WTC11 (cell line): Measurements from ENCODE around the gene HBQ1. TPM values are rescaled to one million over a fixed set of nuclear protein-coding genes. Genes with fewer than 3 reads are reported as not detected.

Experiments used
- CBFB ChIP-seq: sonication (generic); formaldehyde crosslinking; IDR thresholded peaks from 2 replicates; pipeline ENCODE4 v1.8.1; 2022; ENCODE audit warnings: mild to moderate bottlenecking, low read depth, missing genetic modification reagents
- CREM ChIP-seq: sonication (generic); formaldehyde crosslinking; IDR thresholded peaks from 2 replicates; pipeline ENCODE4 v1.8.1; 2022; ENCODE audit warnings: mild to moderate bottlenecking, missing genetic modification reagents, moderate library complexity
- ESRRA ChIP-seq: sonication (generic); formaldehyde crosslinking; IDR thresholded peaks from 2 replicates; pipeline ENCODE4 v1.8.1; 2022; ENCODE audit warnings: mild to moderate bottlenecking, missing genetic modification reagents, borderline replicate concordance
- FOXJ3 ChIP-seq: sonication (generic); formaldehyde crosslinking; IDR thresholded peaks from 2 replicates; pipeline ENCODE4 v1.9.0; 2021; ENCODE audit warnings: missing genetic modification reagents, mild to moderate bottlenecking, borderline replicate concordance
- FOXP1 ChIP-seq: sonication (generic); formaldehyde crosslinking; IDR thresholded peaks from 2 replicates; pipeline ENCODE4 v1.8.0; 2022; ENCODE audit warnings: missing genetic modification reagents, mild to moderate bottlenecking, moderate library complexity, borderline replicate concordance
- GRHL2 ChIP-seq: fragments of 250-450 bp; sonication (Bioruptor Pico); IDR thresholded peaks from 2 replicates; pipeline ENCODE4 v1.8.0; 2022; ENCODE audit warnings: mild to moderate bottlenecking, moderate library complexity; ENCODE audit not compliant: insufficient replicate concordance, severe bottlenecking
- HMGXB4 ChIP-seq: sonication (generic); formaldehyde crosslinking; IDR thresholded peaks from 2 replicates; pipeline ENCODE4 v1.8.1; 2023; ENCODE audit warnings: mild to moderate bottlenecking, moderate library complexity, missing genetic modification reagents
- IRF2 ChIP-seq: sonication (generic); formaldehyde crosslinking; IDR thresholded peaks from 2 replicates; pipeline ENCODE4 v1.8.0; 2022; ENCODE audit warnings: low read depth, missing genetic modification reagents, borderline replicate concordance
- KAT7 ChIP-seq: sonication (generic); formaldehyde crosslinking; IDR thresholded peaks from 2 replicates; pipeline ENCODE4 v1.8.1; 2023; ENCODE audit warnings: missing genetic modification reagents, mild to moderate bottlenecking, borderline replicate concordance
- NFE2L1 ChIP-seq: sonication (generic); formaldehyde crosslinking; IDR thresholded peaks from 2 replicates; pipeline ENCODE4 v1.8.1; 2023; ENCODE audit warnings: missing genetic modification reagents
- NR2C2 ChIP-seq: sonication (generic); formaldehyde crosslinking; IDR thresholded peaks from 2 replicates; pipeline ENCODE4 v1.8.0; 2022; ENCODE audit warnings: mild to moderate bottlenecking, missing genetic modification reagents
- NR3C1 ChIP-seq: sonication (generic); formaldehyde crosslinking; conservative IDR thresholded peaks from 2 replicates; pipeline ENCODE4 v1.8.1; 2023; ENCODE audit warnings: low read depth, mild to moderate bottlenecking, missing genetic modification reagents
- OVOL2 ChIP-seq: fragments of 250-450 bp; sonication (Bioruptor Pico); IDR thresholded peaks from 2 replicates; pipeline ENCODE4 v1.9.0; 2021; ENCODE audit warnings: mild to moderate bottlenecking, borderline replicate concordance
- RELA ChIP-seq: sonication (generic); formaldehyde crosslinking; IDR thresholded peaks from 2 replicates; pipeline ENCODE4 v1.8.1; 2022; ENCODE audit warnings: missing genetic modification reagents, mild to moderate bottlenecking, borderline replicate concordance
- RORB ChIP-seq: fragments of 250-450 bp; sonication (Bioruptor Pico); IDR thresholded peaks from 2 replicates; pipeline ENCODE4 v1.9.0; 2021; ENCODE audit warnings: mild to moderate bottlenecking
- SMAD4 ChIP-seq: sonication (generic); formaldehyde crosslinking; IDR thresholded peaks from 2 replicates; pipeline ENCODE4 v1.8.0; 2022; ENCODE audit warnings: mild to moderate bottlenecking, missing genetic modification reagents
- TCF7 ChIP-seq: sonication (generic); formaldehyde crosslinking; IDR thresholded peaks from 2 replicates; pipeline ENCODE4 v1.8.0; 2022; ENCODE audit warnings: mild to moderate bottlenecking, low read depth, missing genetic modification reagents, moderate library complexity
- ZMAT4 ChIP-seq: fragments of 250-450 bp; sonication (Bioruptor Pico); IDR thresholded peaks from 2 replicates; pipeline ENCODE4 v1.9.0; 2021; ENCODE audit warnings: mild to moderate bottlenecking
- ZNF396 ChIP-seq: fragments of 250-450 bp; sonication (Bioruptor Pico); IDR thresholded peaks from 2 replicates; pipeline ENCODE4 v1.8.0; 2021; ENCODE audit warnings: mild to moderate bottlenecking, moderate library complexity, borderline replicate concordance
- total RNA-seq: library from RNA; stranded (reverse); gene quantifications from 3 replicates; pipeline ENCODE4 v1.2.3, GENCODE V29; 2021
- TF ChIP-seq, protein P1 (sequence below): fragments of 250-450 bp; sonication (Bioruptor Pico); IDR thresholded peaks from 2 replicates; pipeline ENCODE4 v1.9.0; 2021; ENCODE audit warnings: mild to moderate bottlenecking
- TF ChIP-seq, protein P2 (sequence below): sonication (generic); formaldehyde crosslinking; IDR thresholded peaks from 2 replicates; pipeline ENCODE4 v1.8.1; 2023; ENCODE audit warnings: mild to moderate bottlenecking, missing genetic modification reagents, borderline replicate concordance
- TF ChIP-seq, protein P3 (sequence below): sonication (generic); formaldehyde crosslinking; IDR thresholded peaks from 2 replicates; pipeline ENCODE4 v1.8.1; 2023; ENCODE audit warnings: mild to moderate bottlenecking, missing genetic modification reagents
- TF ChIP-seq, protein P4 (sequence below): sonication (generic); formaldehyde crosslinking; IDR thresholded peaks from 2 replicates; pipeline ENCODE4 v1.8.0; 2023; ENCODE audit warnings: missing genetic modification reagents
- TF ChIP-seq, protein P5 (sequence below): sonication (generic); formaldehyde crosslinking; conservative IDR thresholded peaks from 2 replicates; pipeline ENCODE4 v1.8.1; 2022; ENCODE audit warnings: mild to moderate bottlenecking, missing genetic modification reagents
- TF ChIP-seq, protein P6 (sequence below): sonication (generic); formaldehyde crosslinking; IDR thresholded peaks from 2 replicates; pipeline ENCODE4 v1.8.0; 2022; ENCODE audit warnings: mild to moderate bottlenecking, missing genetic modification reagents

HBQ1 gene
- total RNA-seq, 1 experiment from 2014 or later = 3.0 TPM

DNA sequence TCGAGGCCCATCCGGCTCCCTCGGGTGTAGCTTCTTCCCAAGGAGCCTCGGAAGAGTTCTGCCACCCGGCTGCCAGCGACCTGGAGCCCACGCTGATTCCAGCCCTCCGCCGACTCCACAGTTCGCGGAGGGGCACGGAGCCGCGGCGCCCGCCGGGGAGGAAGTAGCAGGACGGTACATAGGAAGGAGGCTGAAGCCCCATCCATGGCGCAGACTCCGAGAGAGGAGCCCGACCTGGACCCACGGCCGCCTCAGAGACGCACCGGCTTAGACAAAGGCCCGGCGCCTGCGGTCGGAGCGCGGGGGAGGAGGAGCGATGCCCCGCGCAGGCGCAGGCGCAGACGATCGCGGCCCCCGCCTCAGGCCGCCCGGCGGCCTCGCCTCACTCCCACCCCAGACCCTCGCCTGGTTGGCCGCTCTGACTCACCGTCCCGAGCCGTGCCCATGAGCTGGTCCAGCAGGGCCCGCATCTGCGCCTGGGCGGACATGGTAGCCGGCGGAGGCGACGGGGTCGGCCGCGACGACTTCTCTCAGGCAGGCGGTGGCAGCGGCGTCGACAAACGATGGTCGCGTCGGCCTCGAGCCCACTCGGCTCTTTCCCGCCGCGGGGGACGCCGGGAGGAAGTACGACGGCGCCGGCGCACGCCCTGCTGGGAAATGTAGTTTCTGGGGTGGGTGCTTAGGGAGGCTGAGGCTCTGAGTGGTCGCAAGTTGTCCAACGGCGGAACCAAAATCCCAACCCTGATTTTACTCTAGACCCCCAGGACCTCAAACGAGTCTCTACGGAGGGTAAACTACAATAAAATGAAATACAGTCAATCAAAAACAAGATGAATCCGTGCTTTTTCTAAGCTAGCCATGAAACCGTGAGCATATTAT lies 48.8 kb downstream of the HBQ1 start, which contains the start of gene LUC7L (continued):
- TF ChIP-seq, protein P1, sequence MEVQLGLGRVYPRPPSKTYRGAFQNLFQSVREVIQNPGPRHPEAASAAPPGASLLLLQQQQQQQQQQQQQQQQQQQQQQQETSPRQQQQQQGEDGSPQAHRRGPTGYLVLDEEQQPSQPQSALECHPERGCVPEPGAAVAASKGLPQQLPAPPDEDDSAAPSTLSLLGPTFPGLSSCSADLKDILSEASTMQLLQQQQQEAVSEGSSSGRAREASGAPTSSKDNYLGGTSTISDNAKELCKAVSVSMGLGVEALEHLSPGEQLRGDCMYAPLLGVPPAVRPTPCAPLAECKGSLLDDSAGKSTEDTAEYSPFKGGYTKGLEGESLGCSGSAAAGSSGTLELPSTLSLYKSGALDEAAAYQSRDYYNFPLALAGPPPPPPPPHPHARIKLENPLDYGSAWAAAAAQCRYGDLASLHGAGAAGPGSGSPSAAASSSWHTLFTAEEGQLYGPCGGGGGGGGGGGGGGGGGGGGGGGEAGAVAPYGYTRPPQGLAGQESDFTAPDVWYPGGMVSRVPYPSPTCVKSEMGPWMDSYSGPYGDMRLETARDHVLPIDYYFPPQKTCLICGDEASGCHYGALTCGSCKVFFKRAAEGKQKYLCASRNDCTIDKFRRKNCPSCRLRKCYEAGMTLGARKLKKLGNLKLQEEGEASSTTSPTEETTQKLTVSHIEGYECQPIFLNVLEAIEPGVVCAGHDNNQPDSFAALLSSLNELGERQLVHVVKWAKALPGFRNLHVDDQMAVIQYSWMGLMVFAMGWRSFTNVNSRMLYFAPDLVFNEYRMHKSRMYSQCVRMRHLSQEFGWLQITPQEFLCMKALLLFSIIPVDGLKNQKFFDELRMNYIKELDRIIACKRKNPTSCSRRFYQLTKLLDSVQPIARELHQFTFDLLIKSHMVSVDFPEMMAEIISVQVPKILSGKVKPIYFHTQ (CRISPR knock-in tag) = no peak
- TF ChIP-seq, protein P2, sequence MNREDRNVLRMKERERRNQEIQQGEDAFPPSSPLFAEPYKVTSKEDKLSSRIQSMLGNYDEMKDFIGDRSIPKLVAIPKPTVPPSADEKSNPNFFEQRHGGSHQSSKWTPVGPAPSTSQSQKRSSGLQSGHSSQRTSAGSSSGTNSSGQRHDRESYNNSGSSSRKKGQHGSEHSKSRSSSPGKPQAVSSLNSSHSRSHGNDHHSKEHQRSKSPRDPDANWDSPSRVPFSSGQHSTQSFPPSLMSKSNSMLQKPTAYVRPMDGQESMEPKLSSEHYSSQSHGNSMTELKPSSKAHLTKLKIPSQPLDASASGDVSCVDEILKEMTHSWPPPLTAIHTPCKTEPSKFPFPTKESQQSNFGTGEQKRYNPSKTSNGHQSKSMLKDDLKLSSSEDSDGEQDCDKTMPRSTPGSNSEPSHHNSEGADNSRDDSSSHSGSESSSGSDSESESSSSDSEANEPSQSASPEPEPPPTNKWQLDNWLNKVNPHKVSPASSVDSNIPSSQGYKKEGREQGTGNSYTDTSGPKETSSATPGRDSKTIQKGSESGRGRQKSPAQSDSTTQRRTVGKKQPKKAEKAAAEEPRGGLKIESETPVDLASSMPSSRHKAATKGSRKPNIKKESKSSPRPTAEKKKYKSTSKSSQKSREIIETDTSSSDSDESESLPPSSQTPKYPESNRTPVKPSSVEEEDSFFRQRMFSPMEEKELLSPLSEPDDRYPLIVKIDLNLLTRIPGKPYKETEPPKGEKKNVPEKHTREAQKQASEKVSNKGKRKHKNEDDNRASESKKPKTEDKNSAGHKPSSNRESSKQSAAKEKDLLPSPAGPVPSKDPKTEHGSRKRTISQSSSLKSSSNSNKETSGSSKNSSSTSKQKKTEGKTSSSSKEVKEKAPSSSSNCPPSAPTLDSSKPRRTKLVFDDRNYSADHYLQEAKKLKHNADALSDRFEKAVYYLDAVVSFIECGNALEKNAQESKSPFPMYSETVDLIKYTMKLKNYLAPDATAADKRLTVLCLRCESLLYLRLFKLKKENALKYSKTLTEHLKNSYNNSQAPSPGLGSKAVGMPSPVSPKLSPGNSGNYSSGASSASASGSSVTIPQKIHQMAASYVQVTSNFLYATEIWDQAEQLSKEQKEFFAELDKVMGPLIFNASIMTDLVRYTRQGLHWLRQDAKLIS (CRISPR knock-in tag) = no peak
- peak; percentile 88 for TF ChIP-seq NFE2L1 (CRISPR knock-in tag)
- no peak for TF ChIP-seq CBFB (CRISPR knock-in tag)
- no peak for TF ChIP-seq FOXJ3
- peak; percentile 71; the same call in 1 of the 2 replicates for TF ChIP-seq TCF7 (CRISPR knock-in tag)
- no peak for TF ChIP-seq ZMAT4
- 0 out of 2 replicates have a peak, but pooled peaks have one; percentile 65 for TF ChIP-seq KAT7 (CRISPR knock-in tag)
- TF ChIP-seq IRF2 (CRISPR knock-in tag) = no peak
- TF ChIP-seq ZNF396 (CRISPR knock-in tag) = no peak
- peak; percentile 77; the same call in 1 of the 2 replicates for TF ChIP-seq RELA (CRISPR knock-in tag)
- TF ChIP-seq, protein P3, sequence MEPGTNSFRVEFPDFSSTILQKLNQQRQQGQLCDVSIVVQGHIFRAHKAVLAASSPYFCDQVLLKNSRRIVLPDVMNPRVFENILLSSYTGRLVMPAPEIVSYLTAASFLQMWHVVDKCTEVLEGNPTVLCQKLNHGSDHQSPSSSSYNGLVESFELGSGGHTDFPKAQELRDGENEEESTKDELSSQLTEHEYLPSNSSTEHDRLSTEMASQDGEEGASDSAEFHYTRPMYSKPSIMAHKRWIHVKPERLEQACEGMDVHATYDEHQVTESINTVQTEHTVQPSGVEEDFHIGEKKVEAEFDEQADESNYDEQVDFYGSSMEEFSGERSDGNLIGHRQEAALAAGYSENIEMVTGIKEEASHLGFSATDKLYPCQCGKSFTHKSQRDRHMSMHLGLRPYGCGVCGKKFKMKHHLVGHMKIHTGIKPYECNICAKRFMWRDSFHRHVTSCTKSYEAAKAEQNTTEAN (CRISPR knock-in tag) = peak; percentile 73; the same call in 1 of the 2 replicates
- TF ChIP-seq HMGXB4 (CRISPR knock-in tag) = peak; percentile 88; the same call in 1 of the 2 replicates
- peak; percentile 96 for TF ChIP-seq FOXP1
- TF ChIP-seq OVOL2 (CRISPR knock-in tag) = no peak
- peak; percentile 85 for TF ChIP-seq CREM (CRISPR knock-in tag)
- TF ChIP-seq SMAD4 = no peak
- TF ChIP-seq, protein P4, sequence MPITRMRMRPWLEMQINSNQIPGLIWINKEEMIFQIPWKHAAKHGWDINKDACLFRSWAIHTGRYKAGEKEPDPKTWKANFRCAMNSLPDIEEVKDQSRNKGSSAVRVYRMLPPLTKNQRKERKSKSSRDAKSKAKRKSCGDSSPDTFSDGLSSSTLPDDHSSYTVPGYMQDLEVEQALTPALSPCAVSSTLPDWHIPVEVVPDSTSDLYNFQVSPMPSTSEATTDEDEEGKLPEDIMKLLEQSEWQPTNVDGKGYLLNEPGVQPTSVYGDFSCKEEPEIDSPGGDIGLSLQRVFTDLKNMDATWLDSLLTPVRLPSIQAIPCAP = peak; percentile 75; the same call in 1 of the 2 replicates
- TF ChIP-seq GRHL2 (CRISPR knock-in tag) = no peak
- TF ChIP-seq RORB (CRISPR knock-in tag) = no peak
- TF ChIP-seq NR3C1 (CRISPR knock-in tag) = no peak; the same call in 1 of the 2 replicates
- TF ChIP-seq, protein P5, sequence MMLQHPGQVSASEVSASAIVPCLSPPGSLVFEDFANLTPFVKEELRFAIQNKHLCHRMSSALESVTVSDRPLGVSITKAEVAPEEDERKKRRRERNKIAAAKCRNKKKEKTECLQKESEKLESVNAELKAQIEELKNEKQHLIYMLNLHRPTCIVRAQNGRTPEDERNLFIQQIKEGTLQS = no peak
- peak; percentile 83 for TF ChIP-seq ESRRA
- TF ChIP-seq NR2C2 (CRISPR knock-in tag) = 0 out of 2 replicates have a peak, but pooled peaks have one; percentile 24
- TF ChIP-seq, protein P6, sequence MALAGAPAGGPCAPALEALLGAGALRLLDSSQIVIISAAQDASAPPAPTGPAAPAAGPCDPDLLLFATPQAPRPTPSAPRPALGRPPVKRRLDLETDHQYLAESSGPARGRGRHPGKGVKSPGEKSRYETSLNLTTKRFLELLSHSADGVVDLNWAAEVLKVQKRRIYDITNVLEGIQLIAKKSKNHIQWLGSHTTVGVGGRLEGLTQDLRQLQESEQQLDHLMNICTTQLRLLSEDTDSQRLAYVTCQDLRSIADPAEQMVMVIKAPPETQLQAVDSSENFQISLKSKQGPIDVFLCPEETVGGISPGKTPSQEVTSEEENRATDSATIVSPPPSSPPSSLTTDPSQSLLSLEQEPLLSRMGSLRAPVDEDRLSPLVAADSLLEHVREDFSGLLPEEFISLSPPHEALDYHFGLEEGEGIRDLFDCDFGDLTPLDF (CRISPR knock-in tag) = peak; percentile 78; the same call in 1 of the 2 replicates
